Activated CD8-positive, alpha-beta T cell treated with anti-CD3 and anti-CD28 coated beads for 36 hours (primary cell): ENCODE measurements around the gene BAIAP2L2. TPM values are rescaled to one million over a fixed set of nuclear protein-coding genes. Genes with fewer than 3 reads are reported as not detected.
"Not testable (repeated sequence)": the region's sequence is repeated elsewhere in the genome, so short reads cannot be mapped to it uniquely, and the experiment has no call there.

ENCODE experiments used
- ATAC-seq: fragments of 200-7000 bp; cut with Tn5 transposase; one replicate; pipeline ENCODE4 v1.10.0; 2021; ENCODE audit warnings: mild to moderate bottlenecking, moderate library complexity
- CTCF ChIA-PET: fragments of 350-600 bp; sonication (Branson Sonifier 250); formaldehyde crosslinking; loops from one replicate; lab custom pipeline; 2021; ENCODE audit warnings: antibody characterized with exemption; lab: Charles Lee
- POLR2A ChIA-PET: fragments of 350-600 bp; sonication (Branson Sonifier 250); formaldehyde crosslinking; loops from one replicate; lab custom pipeline; 2021; ENCODE audit warnings: antibody characterized with exemption; lab: Charles Lee
- DNase-seq: peaks from one replicate; pipeline ENCODE4 v3.0.0-alpha.2; 2020
- H3K27ac Mint-ChIP-seq: one replicate; pipeline ENCODE4 v1.8.0; 2021; ENCODE audit warnings: mild to moderate bottlenecking, mixed read lengths
- H3K27me3 Mint-ChIP-seq: one replicate; pipeline ENCODE4 v1.8.0; 2021; ENCODE audit warnings: mixed read lengths
- H3K36me3 Mint-ChIP-seq: one replicate; pipeline ENCODE4 v1.8.0; 2021; ENCODE audit warnings: low read depth, mixed read lengths
- H3K4me1 Mint-ChIP-seq: one replicate; pipeline ENCODE4 v1.8.0; 2021; ENCODE audit warnings: low read depth, mixed read lengths
- H3K4me3 Mint-ChIP-seq: one replicate; pipeline ENCODE4 v1.8.0; 2021; ENCODE audit warnings: mild to moderate bottlenecking, moderate library complexity, mixed read lengths
- H3K9me3 Mint-ChIP-seq: one replicate; pipeline ENCODE4 v1.8.0; 2021; ENCODE audit warnings: mixed read lengths
- intact Hi-C: fragments of 100-400 bp; cut with micrococcal nuclease; formaldehyde crosslinking; loops from one replicate; pipeline ENCODE4 v1.10.0; 2022
- total RNA-seq, 2 experiments: library from RNA; stranded (reverse); gene quantifications; one replicate each; pipeline ENCODE4 v1.2.3, GENCODE V29; 2021
- TF ChIP-seq, protein P1 (sequence below): fragments of 200-600 bp; IDR thresholded peaks from one replicate; pipeline ENCODE4 v1.8.0; 2022; ENCODE audit warnings: antibody characterized with exemption, mild to moderate bottlenecking

BAIAP2L2 gene
- total RNA-seq, 2 experiments from 2014 or later: 0.61 to 0.67 TPM

DNA sequence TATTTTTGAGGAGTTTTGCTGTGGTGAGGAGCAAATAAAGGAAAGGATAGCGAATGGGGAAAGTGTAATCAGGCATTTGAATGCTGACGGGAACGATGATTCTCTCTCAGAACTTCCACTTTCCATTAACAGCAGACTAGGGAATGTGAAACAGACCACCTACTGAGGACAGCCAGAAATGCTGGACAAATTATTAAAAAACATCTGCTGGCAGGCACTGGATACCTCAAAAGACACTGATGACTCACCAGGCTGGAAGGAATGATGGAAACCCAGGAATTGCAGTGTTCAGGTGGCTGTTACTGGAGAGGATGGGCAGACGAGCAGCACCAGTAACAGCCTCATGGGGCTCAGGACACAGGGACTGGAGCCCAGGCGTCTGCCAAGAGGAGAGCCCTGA lies 37.8 kb upstream of the BAIAP2L2 start:
- CTCF ChIA-PET: no interaction called here
- intact Hi-C loops: no loop called here
- no peaks in the 10 kb centered on the region for H3K27me3 Mint-ChIP-seq
- DNase-seq: no peak
- no peak overlapping the region for H3K4me3 Mint-ChIP-seq
- peaks cover 21% of the 10 kb centered on the region for H3K4me1 Mint-ChIP-seq
- H3K36me3 Mint-ChIP-seq: peaks cover 8% of the 10 kb centered on the region
- TF ChIP-seq, protein P1, sequence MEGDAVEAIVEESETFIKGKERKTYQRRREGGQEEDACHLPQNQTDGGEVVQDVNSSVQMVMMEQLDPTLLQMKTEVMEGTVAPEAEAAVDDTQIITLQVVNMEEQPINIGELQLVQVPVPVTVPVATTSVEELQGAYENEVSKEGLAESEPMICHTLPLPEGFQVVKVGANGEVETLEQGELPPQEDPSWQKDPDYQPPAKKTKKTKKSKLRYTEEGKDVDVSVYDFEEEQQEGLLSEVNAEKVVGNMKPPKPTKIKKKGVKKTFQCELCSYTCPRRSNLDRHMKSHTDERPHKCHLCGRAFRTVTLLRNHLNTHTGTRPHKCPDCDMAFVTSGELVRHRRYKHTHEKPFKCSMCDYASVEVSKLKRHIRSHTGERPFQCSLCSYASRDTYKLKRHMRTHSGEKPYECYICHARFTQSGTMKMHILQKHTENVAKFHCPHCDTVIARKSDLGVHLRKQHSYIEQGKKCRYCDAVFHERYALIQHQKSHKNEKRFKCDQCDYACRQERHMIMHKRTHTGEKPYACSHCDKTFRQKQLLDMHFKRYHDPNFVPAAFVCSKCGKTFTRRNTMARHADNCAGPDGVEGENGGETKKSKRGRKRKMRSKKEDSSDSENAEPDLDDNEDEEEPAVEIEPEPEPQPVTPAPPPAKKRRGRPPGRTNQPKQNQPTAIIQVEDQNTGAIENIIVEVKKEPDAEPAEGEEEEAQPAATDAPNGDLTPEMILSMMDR: no peak
- ATAC-seq: no peak
- no peaks in the 10 kb centered on the region for H3K9me3 Mint-ChIP-seq
- no peak overlapping the region for H3K27ac Mint-ChIP-seq
- POLR2A ChIA-PET: no interaction called here

DNA sequence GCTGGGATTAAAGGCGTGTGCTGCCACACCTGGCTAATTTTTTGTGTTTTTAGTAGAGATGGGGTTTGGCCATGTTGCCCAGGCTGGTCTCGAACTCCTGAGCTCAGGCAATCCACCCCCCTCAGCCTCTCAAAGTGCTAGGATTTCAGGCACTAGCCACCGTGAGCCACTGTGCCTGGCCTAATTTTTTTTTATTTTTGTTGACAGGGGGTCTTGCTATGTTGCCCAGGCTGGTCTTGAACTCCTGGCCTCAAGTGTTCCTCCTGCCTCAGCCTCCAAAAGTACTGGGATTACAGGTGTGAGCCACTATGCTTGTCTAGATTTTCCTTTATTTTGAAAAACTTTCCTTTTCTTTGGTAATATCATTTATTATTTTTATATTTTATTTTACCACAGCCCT lies 35.7 kb upstream of the BAIAP2L2 start:
- intact Hi-C loops, ATAC-seq, H3K9me3 Mint-ChIP-seq, H3K4me3 Mint-ChIP-seq, H3K27ac Mint-ChIP-seq, DNase-seq, H3K27me3 Mint-ChIP-seq: not testable (repeated sequence)
- peaks cover 26% of the 10 kb centered on the region for H3K4me1 Mint-ChIP-seq
- peaks cover 14% of the 10 kb centered on the region for H3K36me3 Mint-ChIP-seq
- CTCF ChIA-PET: interaction anchor here (5.5 kb wide), 1 partner anchor 94 kb away, joined by 26 read pairs; no protein-coding TSS in a partner anchor
- POLR2A ChIA-PET: interaction anchor here (0.6 to 1.5 kb wide), 2 partner anchors 58 to 624 kb away, joined by 3 read pairs; no protein-coding TSS in a partner anchor

DNA sequence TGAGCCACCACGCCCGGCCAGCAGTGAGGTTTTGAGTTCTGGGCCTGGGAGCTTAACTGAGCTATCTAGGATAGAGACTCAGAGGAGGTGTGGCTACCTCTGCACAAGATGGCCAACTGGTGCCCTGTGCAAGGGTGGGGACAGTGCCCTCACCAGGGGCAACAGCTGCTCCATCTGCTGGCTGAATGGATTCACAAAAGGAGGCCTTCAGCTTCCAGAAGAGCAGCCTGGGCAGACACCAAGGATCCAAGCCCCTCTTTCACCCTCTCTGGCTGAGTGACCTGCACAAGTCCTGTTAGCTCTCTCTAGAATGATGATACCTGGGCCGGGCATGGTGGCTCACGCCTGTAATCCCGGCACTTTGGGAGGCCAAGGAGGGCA lies 33.5 kb upstream of the BAIAP2L2 start:
- Mint-ChIP-seq H3K4me3 (no peak overlapping the region), H3K9me3 (no peaks in the 10 kb centered on the region), H3K27ac (no peak overlapping the region), H3K36me3 (peaks cover 17% of the 10 kb centered on the region), H3K27me3 (no peaks in the 10 kb centered on the region), H3K4me1 (peaks cover 24% of the 10 kb centered on the region)
- intact Hi-C loops: no loop called here
- DNase-seq (no peak), ATAC-seq (no peak)
- TF ChIP-seq, protein P1: no peak
- ChIA-PET CTCF (interaction anchor here (1.0 to 5.5 kb wide), 5 partner anchors 15 to 92 kb away, joined by 3 to 26 read pairs (median 4); no protein-coding TSS in a partner anchor), POLR2A (no interaction called here)

DNA sequence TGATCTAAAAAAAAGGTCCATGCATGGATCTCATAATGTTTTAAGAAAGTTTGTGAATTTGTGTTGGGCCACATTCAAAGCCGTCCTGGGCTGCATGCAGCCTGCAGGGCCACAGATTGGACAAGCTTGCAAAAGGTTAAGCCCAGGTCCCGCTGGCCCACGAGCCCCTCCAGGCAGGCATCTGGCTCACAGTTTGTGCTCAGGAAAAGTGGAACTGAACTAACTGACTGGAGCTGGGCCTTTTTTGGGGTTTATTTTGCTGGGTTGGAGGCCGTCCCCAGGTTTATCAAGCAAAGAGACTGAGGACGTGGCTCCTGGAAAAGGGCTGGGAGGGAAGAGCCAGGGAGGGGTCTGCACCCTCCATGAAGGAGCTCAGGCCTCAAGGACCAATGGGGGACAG lies 32.1 kb upstream of the BAIAP2L2 start:
- ChIA-PET CTCF (interaction anchor here (1.6 to 5.5 kb wide), 2 partner anchors 43 to 90 kb away, joined by 5 to 26 read pairs; no protein-coding TSS in a partner anchor), POLR2A (interaction anchor here (0.9 kb wide), 1 partner anchor 25 kb away, joined by 3 read pairs; no protein-coding TSS in a partner anchor)
- intact Hi-C loops: no loop called here
- H3K4me3 Mint-ChIP-seq: no peak overlapping the region
- H3K9me3 Mint-ChIP-seq: no peaks in the 10 kb centered on the region
- TF ChIP-seq, protein P1: no peak
- peaks cover 12% of the 10 kb centered on the region for H3K36me3 Mint-ChIP-seq
- H3K4me1 Mint-ChIP-seq: peaks cover 14% of the 10 kb centered on the region
- ATAC-seq (no peak), DNase-seq (no peak)
- H3K27me3 Mint-ChIP-seq: no peaks in the 10 kb centered on the region
- peak overlapping the region; percentile 42 for H3K27ac Mint-ChIP-seq

DNA sequence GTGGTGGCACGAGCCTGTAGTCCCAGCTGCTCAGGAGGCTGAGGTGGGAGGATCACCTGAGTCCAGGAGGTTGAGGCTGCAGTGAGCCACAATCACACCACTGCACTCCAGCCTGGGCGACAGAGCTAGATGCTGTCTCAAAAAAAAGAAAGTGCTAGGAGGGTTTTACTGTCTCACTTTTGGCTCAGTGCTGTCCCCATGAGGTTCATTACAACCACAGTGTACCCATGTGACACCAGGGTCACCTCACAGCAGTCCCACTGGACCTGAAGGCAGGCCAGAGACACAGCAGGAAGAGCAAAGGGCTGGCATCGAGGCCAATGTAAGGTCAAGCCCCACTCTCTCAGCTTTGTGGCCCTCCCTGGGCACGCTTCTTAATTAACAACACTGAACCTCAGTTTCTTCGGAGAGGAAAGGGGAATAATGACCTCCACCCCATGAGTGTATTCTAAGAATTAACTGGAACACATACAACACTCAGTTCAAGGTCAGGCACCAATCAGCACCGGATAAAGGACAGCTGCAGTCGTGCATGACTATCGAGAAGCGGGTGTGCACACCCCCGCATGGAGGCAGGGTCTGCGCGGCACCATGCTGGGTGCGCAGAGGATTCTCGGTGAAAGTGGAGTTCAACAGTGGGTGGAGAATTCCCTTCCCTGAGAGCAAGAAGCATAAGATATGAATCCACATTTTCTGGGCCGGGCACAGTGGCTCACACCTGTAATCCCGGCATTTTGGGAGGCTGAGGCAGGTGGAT lies 30.9 kb upstream of the BAIAP2L2 start:
- CTCF ChIA-PET: interaction anchor here (5.5 kb wide), 1 partner anchor 89 kb away, joined by 26 read pairs; no protein-coding TSS in a partner anchor
- Mint-ChIP-seq H3K27ac (no peak overlapping the region), H3K9me3 (no peaks in the 10 kb centered on the region), H3K36me3 (peaks cover 12% of the 10 kb centered on the region), H3K27me3 (no peaks in the 10 kb centered on the region), H3K4me1 (peaks cover 11% of the 10 kb centered on the region), H3K4me3 (no peak overlapping the region)
- DNase-seq (no peak), ATAC-seq (no peak)
- intact Hi-C loops: no loop called here
- TF ChIP-seq, protein P1: no peak
- POLR2A ChIA-PET: no interaction called here
